Osteocyte (in vitro differentiated cells): ENCODE results near the gene ITPRIPL2. TPM values are rescaled to one million over a fixed set of nuclear protein-coding genes. Genes with fewer than 3 reads are reported as not detected.

Experiments
- DNase-seq: peaks from one replicate; pipeline ENCODE4 v3.0.0; 2021; ENCODE audit warnings: mixed read lengths; ENCODE audit not compliant: unreplicated experiment; ENCODE audit errors: extremely low spot score
- H3K27ac Mint-ChIP-seq: one replicate; pipeline ENCODE4 v1.8.0; 2021; ENCODE audit warnings: mild to moderate bottlenecking, mixed read lengths; ENCODE audit not compliant: unreplicated experiment
- H3K27me3 Mint-ChIP-seq: one replicate; pipeline ENCODE4 v1.8.0; 2021; ENCODE audit warnings: mixed read lengths; ENCODE audit not compliant: unreplicated experiment
- H3K36me3 Mint-ChIP-seq: one replicate; pipeline ENCODE4 v1.8.0; 2021; ENCODE audit warnings: mixed read lengths; ENCODE audit not compliant: unreplicated experiment
- H3K4me1 Mint-ChIP-seq: one replicate; pipeline ENCODE4 v1.8.0; 2021; ENCODE audit warnings: mixed read lengths; ENCODE audit not compliant: unreplicated experiment
- H3K4me3 Mint-ChIP-seq: one replicate; pipeline ENCODE4 v1.8.0; 2021; ENCODE audit warnings: mild to moderate bottlenecking, moderate library complexity, mixed read lengths; ENCODE audit not compliant: unreplicated experiment
- H3K9me3 Mint-ChIP-seq: one replicate; pipeline ENCODE4 v1.8.0; 2021; ENCODE audit warnings: mixed read lengths; ENCODE audit not compliant: unreplicated experiment
- CTCF ChIP-seq: fragments of 200-600 bp; sonication (generic); IDR thresholded peaks from 2 replicates; pipeline ENCODE4 v1.5.0; 2021; ENCODE audit warnings: antibody characterized with exemption, mild to moderate bottlenecking, moderate library complexity
- total RNA-seq: library from RNA; stranded (reverse); gene quantifications from 2 replicates; pipeline ENCODE4 v1.2.1, GENCODE V29; 2021

Gene ITPRIPL2
- total RNA-seq, 1 donor from 2014 or later, result 56.1 TPM

- TF ChIP-seq CTCF, result no peak
- Mint-ChIP-seq H3K27ac (no peak overlapping the region), H3K4me1 (peaks cover 20% of the 10 kb centered on the region), H3K27me3 (no peaks in the 10 kb centered on the region), H3K4me3 (no peak overlapping the region), H3K9me3 (peaks cover 12% of the 10 kb centered on the region), H3K36me3 (no peaks in the 10 kb centered on the region)
- DNase-seq, result no peak
Observed at GRCh38 chr16:19093631-19094541, 19.9 kb upstream of the ITPRIPL2 start.

- H3K36me3 Mint-ChIP-seq, result no peaks in the 10 kb centered on the region
- no peak overlapping the region for H3K4me3 Mint-ChIP-seq
- peaks cover 13% of the 10 kb centered on the region for H3K9me3 Mint-ChIP-seq
- DNase-seq, result no peak
- H3K4me1 Mint-ChIP-seq, result peaks cover 20% of the 10 kb centered on the region
- no peak overlapping the region for H3K27ac Mint-ChIP-seq
- no peak for TF ChIP-seq CTCF
- no peaks in the 10 kb centered on the region for H3K27me3 Mint-ChIP-seq
Observed at GRCh38 chr16:19094542-19095365, 19.0 kb upstream of the ITPRIPL2 start.

- Mint-ChIP-seq H3K27me3 (no peaks in the 10 kb centered on the region), H3K4me3 (no peak overlapping the region), H3K4me1 (peaks cover 20% of the 10 kb centered on the region), H3K9me3 (peaks cover 18% of the 10 kb centered on the region), H3K27ac (no peak overlapping the region), H3K36me3 (no peaks in the 10 kb centered on the region)
- no peak for DNase-seq
- no peak for TF ChIP-seq CTCF
Observed at GRCh38 chr16:19095654-19096053, 18.1 kb upstream of the ITPRIPL2 start.

GRCh38 chr16:19098173-19098572 is 15.6 kb upstream of the ITPRIPL2 start:
- Mint-ChIP-seq H3K36me3 (no peaks in the 10 kb centered on the region), H3K27me3 (no peaks in the 10 kb centered on the region), H3K4me1 (peaks cover 16% of the 10 kb centered on the region), H3K9me3 (peaks cover 18% of the 10 kb centered on the region), H3K4me3 (no peak overlapping the region), H3K27ac (no peak overlapping the region)
- DNase-seq, result no peak
- TF ChIP-seq CTCF, result no peak
